Astrocyte of the hippocampus (primary cell): ENCODE results near the gene DNAJC17.

Source experiments
- DNase-seq: peaks from one replicate; pipeline ENCODE4 v3.0.0; 2011; ENCODE audit warnings: low read depth, low spot score

DNAJC17 gene

GRCh38 chr15:40830884-40831283 lies 23.6 kb upstream of the DNAJC17 start:
- no peak for DNase-seq

GRCh38 chr15:40829115-40829514 lies 21.8 kb upstream of the DNAJC17 start:
- no peak for DNase-seq

GRCh38 chr15:40828447-40829036 lies 21.3 kb upstream of the DNAJC17 start, which contains the start of gene PPP1R14D:
PPP1R14D (minus strand) TSS chr15:40828708; CDS start chr15:40828641, 67 bp downstream.
- no peak for DNase-seq

- peak; percentile 52 for DNase-seq
Observed at GRCh38 chr15:40826423-40827075, 19.3 kb upstream of the DNAJC17 start.

GRCh38 chr15:40825661-40826422 lies 18.6 kb upstream of the DNAJC17 start:
- DNase-seq = peak; percentile 73

- DNase-seq = no peak
Observed at GRCh38 chr15:40823572-40824343, 16.5 kb upstream of the DNAJC17 start.

GRCh38 chr15:40821195-40821594 lies 13.9 kb upstream of the DNAJC17 start:
- no peak for DNase-seq

- DNase-seq = no peak
Observed at GRCh38 chr15:40819048-40819447, 11.8 kb upstream of the DNAJC17 start.

- DNase-seq = peak; percentile 76
Observed at GRCh38 chr15:40815042-40815698, 7.9 kb upstream of the DNAJC17 start.

- DNase-seq = no peak
Observed at GRCh38 chr15:40812721-40813425, 5.6 kb upstream of the DNAJC17 start.

- no peak for DNase-seq
Observed at GRCh38 chr15:40808861-40809450, 1.7 kb upstream of the DNAJC17 start.

GRCh38 chr15:40807888-40808461 lies 702 bp upstream of the DNAJC17 start:
- no peak for DNase-seq

GRCh38 chr15:40806672-40807027 lies 623 bp downstream of the DNAJC17 start:
- DNase-seq = no peak

- DNase-seq = no peak
Observed at GRCh38 chr15:40803688-40804087, 3.6 kb downstream of the DNAJC17 start.

- DNase-seq = no peak
Observed at GRCh38 chr15:40803076-40803475, 4.2 kb downstream of the DNAJC17 start.

GRCh38 chr15:40799523-40799922 lies 7.8 kb downstream of the DNAJC17 start:
- DNase-seq = no peak

- no peak for DNase-seq
Observed at GRCh38 chr15:40796512-40796911, 10.8 kb downstream of the DNAJC17 start.

GRCh38 chr15:40796041-40796440 lies 11.2 kb downstream of the DNAJC17 start:
- no peak for DNase-seq

- peak; percentile 90 for DNase-seq
Observed at GRCh38 chr15:40793216-40793989, 13.9 kb downstream of the DNAJC17 start.
